Stimulated activated CD4-positive, alpha-beta T cell treated with anti-CD3 and anti-CD28 coated beads, TNF-alpha, amount 100 ng/mL, for 1 hour (primary cell): ENCODE results near the gene RELA.
"Not testable (repeated sequence)": the region's sequence is repeated elsewhere in the genome, so short reads cannot be mapped to it uniquely, and the experiment has no call there.

Experiments
- DNase-seq, 3 donors: peaks; one replicate each; pipeline ENCODE4 v3.0.0-alpha.2; 2020; ENCODE audit warnings: low read depth in 3 of 3, low spot score in 1 of 3

RELA gene

DNA sequence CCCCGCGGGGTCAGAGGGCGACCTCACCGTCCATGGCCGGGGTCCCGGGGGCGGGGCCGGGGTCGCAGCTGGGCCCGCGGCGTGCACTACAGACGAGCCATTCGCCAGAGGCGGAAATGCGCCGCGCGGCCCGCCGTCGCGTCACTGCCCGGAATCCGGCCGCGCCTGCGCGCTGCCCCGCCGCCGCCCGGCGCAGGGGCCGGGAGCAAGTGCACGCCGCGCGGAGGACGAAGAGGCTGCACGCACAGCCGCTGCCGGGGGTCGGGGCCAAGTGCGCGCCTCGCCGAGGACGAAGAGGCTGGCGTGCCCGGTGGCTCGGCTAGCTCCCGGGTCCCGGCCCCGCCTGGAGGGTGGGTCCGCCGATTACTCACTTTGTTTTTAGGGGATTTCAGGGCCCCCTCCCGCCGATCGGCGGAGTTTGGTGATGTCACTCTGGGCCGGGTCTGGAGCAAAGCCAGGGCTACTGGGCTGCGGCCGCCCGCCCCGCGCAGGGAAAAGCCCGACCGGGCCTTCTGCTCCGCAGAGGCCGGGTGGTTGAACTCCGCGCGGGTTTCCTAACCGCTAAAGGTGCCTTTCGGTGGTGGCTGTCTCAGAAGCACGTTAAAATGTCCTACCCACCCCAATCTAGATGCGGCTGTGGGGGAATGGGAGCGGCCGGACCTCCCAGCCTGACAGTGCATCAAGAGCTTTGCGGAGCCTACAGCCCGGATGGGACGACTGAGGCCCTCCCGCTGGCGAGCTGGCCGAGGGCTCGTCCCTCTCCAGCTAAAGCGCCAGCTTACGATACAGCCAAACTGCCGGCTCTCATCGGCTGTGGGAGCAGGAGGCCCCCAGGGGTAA, at the start of gene RELA:
RELA (minus strand) TSS at position 118 of the 840 bp plus-strand sequence; CDS start at position 34, 84 bp downstream.
- DNase-seq = peak; percentile 81 to 87 (median 82)

DNA sequence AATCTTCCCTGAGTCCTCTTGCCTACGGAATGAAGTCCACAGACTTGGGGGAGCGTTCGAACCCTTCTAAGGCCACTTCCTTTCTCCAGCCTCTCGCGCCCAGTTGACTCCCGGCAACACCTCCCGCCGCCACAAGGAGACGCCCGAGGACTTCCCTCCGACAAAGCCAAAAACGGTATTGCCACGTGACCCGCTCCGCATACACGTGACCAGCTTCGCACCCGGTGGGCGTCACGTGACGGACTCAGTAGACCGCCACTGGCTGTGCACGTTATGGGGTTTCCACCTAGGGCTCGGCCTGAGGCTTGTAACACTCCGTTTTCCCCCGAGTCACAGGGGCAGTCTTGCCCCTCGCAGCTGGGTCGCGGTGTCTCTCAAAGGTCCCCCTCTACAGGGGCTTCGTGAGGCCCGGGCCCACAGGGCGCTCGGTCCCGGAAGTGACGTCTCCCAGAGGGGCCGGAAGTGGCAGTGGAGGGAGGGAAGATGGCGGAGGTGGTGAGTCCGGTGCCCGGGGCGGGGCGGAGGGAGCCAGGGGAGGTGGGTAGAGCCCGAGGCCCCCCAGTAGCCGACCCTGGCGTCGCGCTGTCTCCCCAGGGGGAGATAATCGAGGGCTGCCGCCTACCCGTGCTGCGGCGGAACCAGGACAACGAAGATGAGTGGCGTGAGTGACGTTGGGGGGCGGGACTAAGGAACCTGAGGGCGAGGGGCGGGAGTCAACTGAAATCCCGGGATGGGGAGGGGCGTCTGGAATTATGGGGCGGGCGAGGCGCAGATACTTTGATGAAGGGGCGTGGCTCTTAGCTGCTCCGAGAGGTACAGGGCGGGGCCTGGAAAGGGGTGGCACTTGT, 49.3 kb upstream of the RELA start, which contains the start of gene KAT5:
KAT5 (plus strand) TSS at position 468 of the 848 bp plus-strand sequence; CDS start at position 484, 16 bp downstream.
- DNase-seq = peak; percentile 91 to 94 (median 93)

GRCh38 chr11:65710421-65710820, 47.7 kb upstream of the RELA start:
- no peak for DNase-seq

- no peak for DNase-seq
These were observed 46.9 kb upstream of the RELA start for GRCh38 chr11:65709661-65710060.

DNA sequence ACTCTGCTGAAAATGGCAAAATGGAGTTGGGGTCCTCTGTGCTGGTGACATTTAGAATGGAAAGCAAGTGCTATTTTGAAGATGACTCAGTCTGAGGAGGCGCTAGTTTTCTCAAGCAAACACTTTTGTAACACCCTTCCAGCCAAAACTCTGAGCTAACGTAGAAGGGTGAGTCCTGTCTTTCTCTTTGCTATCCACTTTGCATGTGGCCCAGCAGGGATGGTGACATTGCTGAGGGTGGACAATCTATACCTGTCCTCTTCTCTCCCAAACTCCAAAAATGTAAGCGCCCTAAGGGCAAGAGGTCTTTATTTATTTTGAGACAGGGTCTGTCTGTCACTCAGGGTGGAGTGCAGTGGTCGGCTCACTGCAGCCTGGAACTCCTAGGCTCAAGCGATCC, 45.7 kb upstream of the RELA start:
- no peak for DNase-seq

- not testable (repeated sequence) for DNase-seq
These were observed 44.3 kb upstream of the RELA start for GRCh38 chr11:65707002-65707401.

DNA sequence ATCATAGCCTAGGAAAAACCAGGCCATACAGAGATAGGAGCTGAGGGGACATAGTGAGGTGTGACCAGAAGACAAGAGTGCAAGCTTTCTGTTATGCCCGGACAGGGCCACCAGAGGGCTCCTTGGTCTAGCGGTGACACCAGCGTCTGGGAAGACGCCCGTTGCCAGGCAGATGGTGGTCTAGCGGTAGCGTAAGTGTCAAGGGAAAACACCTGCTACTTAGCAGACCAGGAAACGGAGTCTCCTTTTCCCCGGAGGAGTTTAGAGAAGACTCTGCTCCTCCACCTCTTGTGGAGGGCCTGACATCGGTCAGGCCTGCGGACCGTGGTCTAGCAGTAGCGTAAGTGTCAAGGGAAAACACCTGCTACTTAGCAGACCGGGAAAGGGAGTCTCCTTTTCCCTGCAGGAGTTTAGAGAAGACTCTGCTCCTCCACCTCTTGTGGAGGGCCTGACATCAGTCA, 43.6 kb upstream of the RELA start:
- DNase-seq = peak; percentile 37 to 62 (median 55)

DNA sequence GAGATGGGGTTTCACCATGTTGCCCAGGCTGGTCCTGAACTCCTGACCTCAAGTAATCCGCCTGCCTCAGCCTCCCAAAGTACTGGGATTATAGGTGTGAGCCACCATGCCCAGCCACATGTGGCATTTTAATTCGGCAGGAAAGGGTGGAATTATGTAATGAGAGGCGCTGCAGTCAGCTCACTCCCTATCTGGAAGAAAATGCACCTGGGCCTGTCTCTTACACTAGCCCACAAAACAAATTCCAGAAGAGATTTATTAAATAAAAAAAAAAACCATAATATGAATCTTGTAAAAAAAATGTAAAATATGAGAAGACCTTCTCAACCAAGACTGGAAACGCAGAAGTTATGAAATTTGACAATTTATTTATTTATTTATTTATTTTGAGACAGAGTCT, 41.1 kb upstream of the RELA start:
- no peak for DNase-seq

DNA sequence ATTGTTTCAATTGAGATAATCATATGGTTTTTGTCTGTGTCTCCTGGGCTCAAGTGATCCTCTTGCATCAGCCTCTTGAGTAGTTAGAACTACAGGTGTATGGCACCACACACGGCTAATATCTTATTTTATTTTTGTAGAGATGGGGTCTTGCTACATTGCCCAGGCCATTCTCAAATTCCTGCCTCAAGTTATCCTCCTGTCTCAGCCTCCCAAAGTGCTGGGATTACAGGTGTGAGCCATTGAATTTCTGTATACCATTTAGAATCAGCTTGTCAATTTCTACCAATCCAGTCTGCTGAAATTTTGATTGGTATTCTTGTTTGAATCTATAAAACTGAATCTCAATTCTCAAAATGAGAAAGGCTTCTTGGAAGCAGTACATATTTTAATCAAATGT, 39.0 kb upstream of the RELA start:
- DNase-seq = no peak

GRCh38 chr11:65700399-65700798, 37.7 kb upstream of the RELA start:
- no peak for DNase-seq

DNA sequence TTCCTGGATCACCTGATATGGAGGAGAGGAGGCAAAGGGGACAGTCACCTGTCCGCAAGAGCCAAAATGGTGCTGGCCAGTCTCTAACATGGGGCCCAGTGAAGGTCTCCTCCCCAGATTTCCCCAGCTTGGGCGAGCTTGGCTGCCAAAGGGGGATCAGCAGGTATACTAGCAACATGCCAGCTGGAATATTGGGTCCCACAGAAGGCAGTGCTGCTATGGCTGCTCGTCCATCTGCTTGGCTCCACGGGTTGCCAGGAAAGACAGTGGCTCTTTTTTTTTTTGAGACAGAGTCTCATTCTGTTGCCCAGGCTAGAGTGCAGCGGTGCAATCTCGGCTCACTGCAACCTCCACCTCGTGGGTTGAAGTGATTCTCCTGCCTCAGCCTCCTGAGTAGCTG, 36.6 kb upstream of the RELA start:
- DNase-seq = no peak

DNA sequence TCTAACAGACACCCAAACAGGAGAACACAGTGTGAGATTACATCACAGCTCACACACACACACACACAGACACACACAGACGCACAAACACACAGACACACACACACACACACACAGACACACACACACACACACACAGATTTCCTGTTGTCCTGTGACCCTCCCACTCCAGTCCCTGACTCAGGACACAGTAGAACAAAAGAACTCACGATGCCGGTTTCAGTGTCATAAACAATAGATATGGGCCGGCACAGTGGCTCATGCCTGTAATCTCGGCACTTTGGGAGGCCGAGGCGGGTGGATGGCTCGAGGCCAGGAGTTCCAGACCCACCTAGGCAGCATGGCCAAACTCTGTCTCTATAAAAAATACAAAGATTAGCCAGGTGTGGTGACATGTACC, 35.5 kb upstream of the RELA start:
- DNase-seq = no peak

DNA sequence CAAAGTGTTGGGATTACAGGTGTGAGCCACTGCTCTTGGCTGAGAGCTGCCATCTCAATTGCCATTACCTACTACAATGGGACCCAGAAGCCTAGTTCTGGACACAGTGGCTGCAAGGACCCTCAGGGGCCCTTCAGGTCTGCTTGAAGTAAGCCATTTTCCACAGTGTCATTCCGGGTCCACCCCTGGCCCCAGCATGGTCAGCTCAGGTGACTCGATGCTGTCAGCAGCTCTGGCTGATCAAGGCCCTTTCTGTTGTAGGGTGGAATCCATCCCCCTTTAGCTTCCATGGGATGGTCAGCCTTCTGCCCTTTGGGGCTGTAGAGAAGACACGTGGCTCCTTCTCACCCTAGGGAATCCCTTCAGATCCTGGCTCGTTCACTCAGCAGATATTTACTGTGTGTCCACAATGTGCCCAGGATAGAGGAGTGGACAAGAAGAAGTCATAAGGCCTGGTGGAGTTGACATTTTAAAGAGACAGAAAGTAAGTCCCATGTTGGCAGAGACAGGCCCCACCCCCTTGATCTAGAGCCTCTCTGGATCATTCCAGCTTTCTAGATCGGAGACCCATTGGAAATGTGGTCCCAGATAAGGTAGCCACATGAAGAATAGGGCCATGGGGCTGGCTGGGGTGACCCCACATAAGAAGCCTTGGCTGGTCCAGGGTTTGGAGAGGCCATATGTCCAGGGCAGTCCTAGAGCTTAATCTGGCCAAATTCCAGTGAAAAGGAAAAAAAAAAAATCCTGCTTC, 34.3 kb upstream of the RELA start:
- no peak for DNase-seq

- no peak for DNase-seq
These were observed 32.9 kb upstream of the RELA start for GRCh38 chr11:65695459-65696241.

GRCh38 chr11:65692367-65692766, 29.7 kb upstream of the RELA start:
- DNase-seq = no peak

DNA sequence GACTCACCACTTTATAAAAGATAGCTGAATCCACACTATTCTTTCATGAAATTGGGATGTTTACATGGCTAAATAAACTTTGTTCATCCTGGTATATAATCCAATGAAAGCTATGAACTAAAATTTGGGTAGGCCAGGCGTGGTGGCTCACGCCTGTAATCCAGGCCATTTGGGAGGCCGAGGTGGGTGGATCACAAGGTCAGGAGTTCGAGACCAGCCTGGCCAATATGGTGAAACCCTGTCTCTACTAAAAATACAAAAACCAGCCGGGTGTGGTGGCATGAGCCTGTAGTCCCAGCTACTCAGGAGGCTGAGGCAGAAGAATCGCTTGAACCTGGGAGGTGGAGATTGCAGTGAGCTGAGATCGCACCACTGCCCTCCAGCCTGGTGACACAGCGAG, 29.1 kb upstream of the RELA start:
- DNase-seq = not testable (repeated sequence)

GRCh38 chr11:65685981-65686380, 23.3 kb upstream of the RELA start:
- no peak for DNase-seq

GRCh38 chr11:65683480-65683879, 20.8 kb upstream of the RELA start:
- DNase-seq = not testable (repeated sequence)

- no peak for DNase-seq
These were observed 17.6 kb upstream of the RELA start for GRCh38 chr11:65680192-65680743.

GRCh38 chr11:65672982-65673381, 10.3 kb upstream of the RELA start:
- no peak for DNase-seq
